Fibroblast of lung (primary cell): ENCODE measurements around the gene FLACC1.

Experiments
- CTCF ChIP-seq, 2 donors: IDR thresholded peaks in 1 of 2; conservative IDR thresholded peaks in 1 of 2; 1 replicate in 1 of 2; 2 replicates in 1 of 2; pipeline ENCODE4 v1.5.1; 2011 to 2012; ENCODE audit warnings: low read length in 2 of 2, control low read depth in 1 of 2, inconsistent platforms in 1 of 2, low read depth in 1 of 2, mild to moderate bottlenecking in 1 of 2
- EZH2 ChIP-seq: IDR thresholded peaks from 2 replicates; pipeline ENCODE4 v1.5.1; 2012; ENCODE audit warnings: low read length, control low read depth, mild to moderate bottlenecking; ENCODE audit errors: missing control alignments

- TF ChIP-seq CTCF (conservative IDR thresholded peaks at IDR 0.05 in 1 of 2, IDR thresholded peaks at IDR 0.05 in 1 of 2; ENCODE audit: low read depth in 1 of 2, low read length in 2 of 2): no peak
- TF ChIP-seq EZH2: no peak
Observed at GRCh38 chr2:201360256-201360655, 3.1 kb upstream of the FLACC1 start.
